Neural cell (in vitro differentiated cells): ENCODE measurements around the gene CRMP1. TPM values are rescaled to one million over a fixed set of nuclear protein-coding genes. Genes with fewer than 3 reads are reported as not detected.

Source experiments
- H2AFZ ChIP-seq: fragments of 200-600, 300-800 bp; sonication (generic), shearing (Covaris generic); 2 replicates; pipeline ENCODE4 v1.6.0; 2014; ENCODE audit warnings: low read depth, mild to moderate bottlenecking, antibody characterized with exemption, low read length, moderate library complexity
- H3F3A ChIP-seq: fragments of 200-600 bp; shearing (Covaris generic); 2 replicates; pipeline ENCODE4 v1.6.1; 2016; ENCODE audit warnings: mild to moderate bottlenecking, moderate library complexity, mixed read lengths, antibody characterized with exemption, low read length; ENCODE audit not compliant: insufficient read depth, poor library complexity, severe bottlenecking
- H3K27ac ChIP-seq: fragments of 200-600, 300-800 bp; sonication (generic), shearing (Covaris generic); 2 replicates; pipeline ENCODE4 v1.5.1; 2014; ENCODE audit warnings: mild to moderate bottlenecking, low read length, moderate library complexity
- H3K27me3 ChIP-seq: fragments of 300-800, 200-600 bp; sonication (generic), shearing (Covaris generic); 2 replicates; pipeline ENCODE4 v1.6.0; 2014; ENCODE audit warnings: mild to moderate bottlenecking, low read depth, low read length, moderate library complexity; ENCODE audit not compliant: insufficient read depth
- H3K36me3 ChIP-seq: fragments of 300-800, 200-600 bp; sonication (generic), shearing (Covaris generic); 2 replicates; pipeline ENCODE4 v1.5.1; 2014; ENCODE audit warnings: mild to moderate bottlenecking, antibody characterized with exemption, low read length, moderate library complexity; ENCODE audit not compliant: insufficient read depth
- H3K4me2 ChIP-seq: fragments of 300-800, 200-600 bp; sonication (generic), shearing (Covaris generic); 2 replicates; pipeline ENCODE4 v1.6.0; 2014; ENCODE audit warnings: mild to moderate bottlenecking, low read length
- H3K4me3 ChIP-seq: fragments of 300-800, 200-600 bp; sonication (generic), shearing (Covaris generic); 2 replicates; pipeline ENCODE4 v1.5.1; 2014; ENCODE audit warnings: mild to moderate bottlenecking, low read length, moderate library complexity
- H3K79me2 ChIP-seq: fragments of 200-600 bp; shearing (Covaris generic); replicated peaks from 2 replicates; pipeline ENCODE4 v1.6.0; 2014; ENCODE audit warnings: mild to moderate bottlenecking, low read length, moderate library complexity; ENCODE audit not compliant: insufficient read depth
- H3K9ac ChIP-seq: fragments of 300-800, 200-600 bp; sonication (generic), shearing (Covaris generic); 2 replicates; pipeline ENCODE4 v1.6.1; 2016; ENCODE audit warnings: mild to moderate bottlenecking, low read length, mixed read lengths
- H3K9me2 ChIP-seq: fragments of 200-600 bp; shearing (Covaris generic); 2 replicates; pipeline ENCODE4 v1.6.1; 2016; ENCODE audit warnings: mild to moderate bottlenecking, low read length, mixed read lengths; ENCODE audit not compliant: insufficient read depth
- H3K9me3 ChIP-seq: fragments of 200-600, 300-800 bp; sonication (generic), shearing (Covaris generic); 2 replicates; pipeline ENCODE4 v1.6.1; 2016; ENCODE audit warnings: mild to moderate bottlenecking, mixed run types, low read length, moderate library complexity, mixed read lengths
- H4K20me1 ChIP-seq: fragments of 200-600 bp; shearing (Covaris generic); 2 replicates; pipeline ENCODE4 v1.6.1; 2016; ENCODE audit warnings: mild to moderate bottlenecking, mixed run types; ENCODE audit not compliant: insufficient read depth
- EP300 ChIP-seq: fragments of 450-650 bp; conservative IDR thresholded peaks from 2 replicates; pipeline ENCODE4 v1.6.1; 2014; ENCODE audit warnings: antibody characterized with exemption, mild to moderate bottlenecking, moderate library complexity; ENCODE audit not compliant: poor library complexity, severe bottlenecking
- EZH2 ChIP-seq: fragments of 200-600, 300-800 bp; shearing (Covaris generic), sonication (generic); IDR thresholded peaks from 2 replicates; pipeline ENCODE4 v1.6.1; 2014; ENCODE audit warnings: antibody characterized with exemption, low read length, borderline replicate concordance, mild to moderate bottlenecking; ENCODE audit not compliant: insufficient read depth, poor library complexity, severe bottlenecking
- MXI1 ChIP-seq: fragments of 450-650 bp; conservative IDR thresholded peaks from 2 replicates; pipeline ENCODE4 v1.6.1; 2014; ENCODE audit warnings: antibody characterized with exemption, mild to moderate bottlenecking; ENCODE audit not compliant: poor library complexity, severe bottlenecking
- POLR2AphosphoS5 ChIP-seq: IDR thresholded peaks from 2 replicates; pipeline ENCODE4 v1.6.1; 2012
- RAD21 ChIP-seq: fragments of 450-650 bp; conservative IDR thresholded peaks from 2 replicates; pipeline ENCODE4 v1.6.1; 2014; ENCODE audit warnings: antibody characterized with exemption, mild to moderate bottlenecking, moderate library complexity
- REST ChIP-seq: IDR thresholded peaks from 2 replicates; pipeline ENCODE4 v1.6.1; 2012; ENCODE audit warnings: borderline replicate concordance
- SMC3 ChIP-seq: fragments of 450-650 bp; conservative IDR thresholded peaks from 2 replicates; pipeline ENCODE4 v1.6.1; 2014; ENCODE audit warnings: antibody characterized with exemption, mild to moderate bottlenecking, moderate library complexity; ENCODE audit not compliant: poor library complexity
- TAF1 ChIP-seq: IDR thresholded peaks from 2 replicates; pipeline ENCODE4 v1.6.1; 2012; ENCODE audit warnings: low read depth
- polyA plus RNA-seq: library from polyadenylated mRNA; depleted of rRNA; stranded (reverse); fragments of >200 nt; gene quantifications from 2 replicates; pipeline ENCODE4 v1.2.3, GENCODE V29; 2014
- TF ChIP-seq, protein P1 (sequence below): fragments of 450-650 bp; IDR thresholded peaks from 2 replicates; pipeline ENCODE4 v1.5.1; 2014; ENCODE audit warnings: antibody characterized with exemption, mild to moderate bottlenecking, moderate library complexity; ENCODE audit not compliant: poor library complexity, severe bottlenecking

Gene CRMP1
- polyA plus RNA-seq, 1 donor from 2014 or later = 642 TPM

DNA sequence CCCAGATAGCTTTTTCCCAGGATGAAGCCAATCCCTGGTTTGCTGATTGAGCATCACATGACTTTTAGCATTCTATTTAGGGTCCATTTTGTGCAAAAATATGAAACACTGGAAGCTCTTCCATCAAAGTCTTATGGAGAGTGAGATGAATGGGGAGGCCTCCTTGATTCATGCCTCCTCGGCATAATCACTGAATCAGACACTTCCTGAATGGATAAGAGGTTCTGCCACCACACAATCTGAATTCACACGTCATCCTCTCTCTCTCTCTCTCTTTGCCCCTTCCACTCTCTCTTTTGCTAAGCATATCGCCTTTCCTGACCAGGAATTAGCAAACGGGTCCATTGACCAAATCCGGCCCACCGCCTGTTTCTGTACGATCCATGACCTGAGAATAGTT is 68.7 kb downstream of the CRMP1 start:
- Histone ChIP-seq H3K9ac (no peak overlapping the region), H4K20me1 (no peaks in the 10 kb centered on the region), H3K4me3 (no peak overlapping the region), H3K27ac (no peak overlapping the region), H3K4me2 (no peak overlapping the region), H3K9me2 (no peaks in the 10 kb centered on the region), H3K27me3 (no peaks in the 10 kb centered on the region), H3K36me3 (peaks cover 49% of the 10 kb centered on the region), H3K9me3 (no peaks in the 10 kb centered on the region), H2AFZ (no peak overlapping the region), H3K79me2 (no peaks in the 10 kb centered on the region), H3F3A (no peaks in the 10 kb centered on the region)
- TF ChIP-seq POLR2AphosphoS5 (no peak), EZH2 (no peak), EP300 (no peak), TAF1 (no peak), SMC3 (no peak), REST (no peak), RAD21 (no peak), MXI1 (no peak)
- TF ChIP-seq, protein P1, sequence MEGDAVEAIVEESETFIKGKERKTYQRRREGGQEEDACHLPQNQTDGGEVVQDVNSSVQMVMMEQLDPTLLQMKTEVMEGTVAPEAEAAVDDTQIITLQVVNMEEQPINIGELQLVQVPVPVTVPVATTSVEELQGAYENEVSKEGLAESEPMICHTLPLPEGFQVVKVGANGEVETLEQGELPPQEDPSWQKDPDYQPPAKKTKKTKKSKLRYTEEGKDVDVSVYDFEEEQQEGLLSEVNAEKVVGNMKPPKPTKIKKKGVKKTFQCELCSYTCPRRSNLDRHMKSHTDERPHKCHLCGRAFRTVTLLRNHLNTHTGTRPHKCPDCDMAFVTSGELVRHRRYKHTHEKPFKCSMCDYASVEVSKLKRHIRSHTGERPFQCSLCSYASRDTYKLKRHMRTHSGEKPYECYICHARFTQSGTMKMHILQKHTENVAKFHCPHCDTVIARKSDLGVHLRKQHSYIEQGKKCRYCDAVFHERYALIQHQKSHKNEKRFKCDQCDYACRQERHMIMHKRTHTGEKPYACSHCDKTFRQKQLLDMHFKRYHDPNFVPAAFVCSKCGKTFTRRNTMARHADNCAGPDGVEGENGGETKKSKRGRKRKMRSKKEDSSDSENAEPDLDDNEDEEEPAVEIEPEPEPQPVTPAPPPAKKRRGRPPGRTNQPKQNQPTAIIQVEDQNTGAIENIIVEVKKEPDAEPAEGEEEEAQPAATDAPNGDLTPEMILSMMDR = no peak

GRCh38 chr4:5823542-5824211 is 69.2 kb downstream of the CRMP1 start:
- H3K9me2 ChIP-seq = no peaks in the 10 kb centered on the region
- no peak overlapping the region for H3K4me2 ChIP-seq

More at GRCh38 chr4:5823542-5824211, 69.2 kb downstream of the CRMP1 start:
- Histone ChIP-seq H4K20me1 (no peaks in the 10 kb centered on the region), H2AFZ (no peak overlapping the region), H3F3A (no peaks in the 10 kb centered on the region), H3K9ac (no peak overlapping the region), H3K27ac (no peak overlapping the region), H3K36me3 (peaks cover 45% of the 10 kb centered on the region), H3K27me3 (no peaks in the 10 kb centered on the region), H3K4me3 (no peak overlapping the region), H3K79me2 (no peaks in the 10 kb centered on the region), H3K9me3 (no peaks in the 10 kb centered on the region)
- TF ChIP-seq EP300 (no peak), REST (no peak), POLR2AphosphoS5 (no peak), TAF1 (no peak), RAD21 (no peak), SMC3 (no peak), MXI1 (no peak), EZH2 (no peak)
- TF ChIP-seq, protein P1 = no peak
